ENCODE data around the gene ALOXE3. TPM values are rescaled to one million over a fixed set of nuclear protein-coding genes. Genes with fewer than 3 reads are reported as not detected.

ALOXE3 gene
- total RNA-seq, 1 donor from 2014 or later: not detected

- H3K27ac Mint-ChIP-seq (ENCODE audit: unreplicated experiment): peak overlapping the region; percentile 24
- H3K36me3 Mint-ChIP-seq (ENCODE audit: low read depth, unreplicated experiment): peaks cover 4% of the 10 kb centered on the region
- H3K9me3 Mint-ChIP-seq (ENCODE audit: unreplicated experiment): no peaks in the 10 kb centered on the region
- no peak for TF ChIP-seq CTCF (IDR thresholded peaks at IDR 0.05; ENCODE audit: unreplicated experiment)
- H3K4me1 Mint-ChIP-seq (ENCODE audit: unreplicated experiment): peaks cover 42% of the 10 kb centered on the region
- peaks cover 30% of the 10 kb centered on the region for H3K27me3 Mint-ChIP-seq (ENCODE audit: unreplicated experiment)
- DNase-seq (ENCODE audit: low spot score): no peak
- H3K4me3 Mint-ChIP-seq (ENCODE audit: unreplicated experiment): no peak overlapping the region
Observed at GRCh38 chr17:8068736-8069586, 49.4 kb downstream of the ALOXE3 start.

DNA sequence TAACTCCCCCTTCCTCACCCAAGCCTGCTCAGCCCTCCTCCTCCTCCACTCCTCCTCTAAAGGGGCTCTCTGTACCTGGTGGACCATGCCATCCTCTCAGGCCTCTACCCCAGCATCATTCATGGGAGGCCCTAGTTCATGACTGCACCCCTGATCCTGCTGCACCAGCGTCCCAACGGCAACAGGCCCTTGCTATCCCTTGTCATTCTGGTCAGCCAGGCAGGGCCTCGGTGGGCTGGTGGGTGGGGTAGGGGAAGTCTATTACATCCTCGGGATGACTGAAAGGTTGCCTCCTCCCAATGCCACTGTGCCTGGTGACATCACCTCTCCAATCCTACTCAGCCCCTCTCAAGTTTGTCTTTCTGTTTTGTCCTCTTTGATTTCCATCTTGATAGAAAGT, 50.5 kb downstream of the ALOXE3 start:
- Mint-ChIP-seq H3K27me3 (ENCODE audit: unreplicated experiment) (peaks cover 30% of the 10 kb centered on the region), H3K27ac (ENCODE audit: unreplicated experiment) (no peak overlapping the region), H3K36me3 (ENCODE audit: low read depth, unreplicated experiment) (peaks cover 4% of the 10 kb centered on the region), H3K9me3 (ENCODE audit: unreplicated experiment) (no peaks in the 10 kb centered on the region), H3K4me3 (ENCODE audit: unreplicated experiment) (peak overlapping the region; percentile 21), H3K4me1 (ENCODE audit: unreplicated experiment) (peaks cover 39% of the 10 kb centered on the region)
- TF ChIP-seq CTCF (IDR thresholded peaks at IDR 0.05; ENCODE audit: unreplicated experiment): no peak
- no peak for DNase-seq (ENCODE audit: low spot score)

DNA sequence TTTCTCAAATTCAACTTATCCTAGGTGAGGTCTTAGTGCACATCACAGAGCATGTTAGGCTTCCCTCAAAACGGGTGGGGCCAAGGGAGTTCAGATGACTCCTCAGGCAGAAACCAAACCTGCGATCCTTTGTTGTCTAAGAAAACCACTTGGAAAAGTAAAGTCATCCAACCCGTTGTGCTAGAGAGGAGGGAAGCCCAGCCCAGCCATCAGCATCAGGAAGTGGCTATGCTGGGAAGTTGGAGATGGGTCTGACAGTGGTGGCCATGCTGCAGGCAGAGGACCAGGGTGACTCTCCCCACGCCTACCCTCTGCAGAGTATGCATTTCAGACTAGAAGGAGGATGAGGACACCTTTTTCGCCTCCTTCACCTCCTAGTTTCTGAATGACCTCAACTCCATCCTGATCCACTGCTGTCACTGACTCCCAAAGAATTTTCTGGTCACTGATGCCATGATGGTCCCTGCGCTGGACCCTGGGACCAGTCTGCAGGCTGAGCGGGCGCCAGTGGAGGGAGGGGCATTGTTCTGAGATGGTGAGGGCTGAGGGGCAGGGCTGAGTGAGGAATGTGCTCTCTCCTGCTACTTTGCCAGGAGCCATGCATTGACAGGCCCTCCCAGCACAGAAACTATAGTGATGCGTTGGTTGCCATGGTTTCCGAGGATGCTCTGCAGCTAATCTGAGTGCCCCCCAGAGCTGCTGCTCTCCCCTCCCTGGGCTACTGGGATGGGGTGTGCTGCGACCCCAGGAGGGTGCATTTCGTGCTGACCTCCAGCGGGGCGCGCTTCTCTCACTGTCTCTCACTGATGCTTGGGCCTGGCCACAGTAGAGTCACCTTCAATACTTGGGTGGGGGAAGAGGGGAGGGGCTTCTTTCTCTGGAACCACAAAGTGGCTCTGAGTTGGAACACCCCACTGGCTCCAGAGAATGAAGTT, 51.2 kb downstream of the ALOXE3 start:
- Mint-ChIP-seq H3K27me3 (ENCODE audit: unreplicated experiment) (peaks cover 32% of the 10 kb centered on the region), H3K9me3 (ENCODE audit: unreplicated experiment) (no peaks in the 10 kb centered on the region), H3K4me1 (ENCODE audit: unreplicated experiment) (peaks cover 36% of the 10 kb centered on the region), H3K36me3 (ENCODE audit: low read depth, unreplicated experiment) (no peaks in the 10 kb centered on the region), H3K27ac (ENCODE audit: unreplicated experiment) (no peak overlapping the region), H3K4me3 (ENCODE audit: unreplicated experiment) (no peak overlapping the region)
- no peak for DNase-seq (ENCODE audit: low spot score)
- TF ChIP-seq CTCF (IDR thresholded peaks at IDR 0.05; ENCODE audit: unreplicated experiment): no peak

GRCh38 chr17:8064561-8065019, 53.7 kb downstream of the ALOXE3 start:
- H3K4me3 Mint-ChIP-seq (ENCODE audit: unreplicated experiment): no peak overlapping the region
- no peak for TF ChIP-seq CTCF (IDR thresholded peaks at IDR 0.05; ENCODE audit: unreplicated experiment)
- no peak overlapping the region for H3K27ac Mint-ChIP-seq (ENCODE audit: unreplicated experiment)
- H3K27me3 Mint-ChIP-seq (ENCODE audit: unreplicated experiment): peaks cover 28% of the 10 kb centered on the region
- DNase-seq (ENCODE audit: low spot score): no peak
- H3K4me1 Mint-ChIP-seq (ENCODE audit: unreplicated experiment): peaks cover 24% of the 10 kb centered on the region
- no peaks in the 10 kb centered on the region for H3K36me3 Mint-ChIP-seq (ENCODE audit: low read depth, unreplicated experiment)
- no peaks in the 10 kb centered on the region for H3K9me3 Mint-ChIP-seq (ENCODE audit: unreplicated experiment)
